ENCODE results near the gene PLAAT3. TPM values are rescaled to one million over a fixed set of nuclear protein-coding genes. Genes with fewer than 3 reads are reported as not detected.

The PLAAT3 gene
- total and polyA plus RNA-seq, 12 donors, result 31.8 to 138 (median 56.9) TPM

DNA sequence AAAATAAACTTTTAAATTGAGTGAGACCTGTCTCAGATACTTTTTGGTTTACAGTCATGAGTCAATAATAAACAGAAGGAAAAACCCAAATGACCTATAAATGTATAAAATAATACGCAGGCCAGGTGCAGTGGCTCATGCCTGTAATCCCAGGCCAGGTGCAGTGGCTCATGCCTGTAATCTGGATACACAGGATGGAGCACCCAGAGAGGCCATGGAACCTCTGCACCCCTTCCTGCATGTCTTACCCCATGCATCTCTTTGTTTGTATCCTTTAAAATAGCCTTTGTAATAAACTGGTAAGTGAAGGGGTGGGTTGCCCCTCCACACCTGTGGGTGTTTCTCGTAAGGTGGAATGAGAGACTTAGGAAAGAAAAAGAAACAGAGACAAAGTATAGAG is 86.6 kb downstream of the PLAAT3 start:
- Histone ChIP-seq H3K9me3 (replicated peaks in 1 of 3) (no peaks in the 10 kb centered on the region), H3K4me3 (no peak overlapping the region), H3K36me3 (replicated peaks in 1 of 2) (no peaks in the 10 kb centered on the region), H3K27me3 (no peaks in the 10 kb centered on the region), H3K4me1 (replicated peaks in 1 of 2) (no peaks in the 10 kb centered on the region), H3K27ac (no peak overlapping the region)
- TF ChIP-seq, protein P1, sequence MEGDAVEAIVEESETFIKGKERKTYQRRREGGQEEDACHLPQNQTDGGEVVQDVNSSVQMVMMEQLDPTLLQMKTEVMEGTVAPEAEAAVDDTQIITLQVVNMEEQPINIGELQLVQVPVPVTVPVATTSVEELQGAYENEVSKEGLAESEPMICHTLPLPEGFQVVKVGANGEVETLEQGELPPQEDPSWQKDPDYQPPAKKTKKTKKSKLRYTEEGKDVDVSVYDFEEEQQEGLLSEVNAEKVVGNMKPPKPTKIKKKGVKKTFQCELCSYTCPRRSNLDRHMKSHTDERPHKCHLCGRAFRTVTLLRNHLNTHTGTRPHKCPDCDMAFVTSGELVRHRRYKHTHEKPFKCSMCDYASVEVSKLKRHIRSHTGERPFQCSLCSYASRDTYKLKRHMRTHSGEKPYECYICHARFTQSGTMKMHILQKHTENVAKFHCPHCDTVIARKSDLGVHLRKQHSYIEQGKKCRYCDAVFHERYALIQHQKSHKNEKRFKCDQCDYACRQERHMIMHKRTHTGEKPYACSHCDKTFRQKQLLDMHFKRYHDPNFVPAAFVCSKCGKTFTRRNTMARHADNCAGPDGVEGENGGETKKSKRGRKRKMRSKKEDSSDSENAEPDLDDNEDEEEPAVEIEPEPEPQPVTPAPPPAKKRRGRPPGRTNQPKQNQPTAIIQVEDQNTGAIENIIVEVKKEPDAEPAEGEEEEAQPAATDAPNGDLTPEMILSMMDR (IDR thresholded peaks at IDR 0.05), result no peak
- no peak for TF ChIP-seq POLR2A (IDR thresholded peaks at IDR 0.05)
- intact Hi-C loops (cut with DNase I), result no loop called here
- WGBS, 4 donors, result 67 to 81% (median 74%) methylated on average over 2 of the region's 2 CpGs
- DNase-seq, result no peak

Other genes starting within 250 kb of the PLAAT3 start
- under 1 TPM in 1 of 9 donors, not detected in 8; 0.06 TPM for gene SLC22A9, start 244.6 kb downstream of the PLAAT3 start, total RNA-seq
- not detected for gene SLC22A9, start 244.6 kb downstream of the PLAAT3 start, polyA plus RNA-seq
- 1 to 10 TPM in 4 of 9 donors, under 1 TPM in 3, not detected in 2; 0.69 to 7.9 (median 1.0) TPM for gene PLAAT5, start 123.3 kb downstream of the PLAAT3 start, total RNA-seq
- 1 to 10 TPM in 2 of 3 donors, under 1 TPM in 1; 0.64 to 8.1 (median 2.0) TPM for gene PLAAT5, start 123.3 kb downstream of the PLAAT3 start, polyA plus RNA-seq
- gene LGALS12, start 108.3 kb downstream of the PLAAT3 start, total RNA-seq, result 1 to 10 TPM in 3 of 9 donors, under 1 TPM in 5, not detected in 1; 0.11 to 3.0 (median 0.38) TPM
- gene LGALS12, start 108.3 kb downstream of the PLAAT3 start, polyA plus RNA-seq, result 10 to 100 TPM in 1 of 3 donors, under 1 TPM in 2; 0.11 to 15.5 (median 0.64) TPM
- gene PLAAT4, start 77.6 kb downstream of the PLAAT3 start, total RNA-seq, result 10 to 100 TPM in 8 of 9 donors, 1 to 10 TPM in 1; 3.7 to 49.5 (median 25.3) TPM
- gene PLAAT4, start 77.6 kb downstream of the PLAAT3 start, polyA plus RNA-seq, result 10 to 100 TPM; 12.4 to 38.0 (median 30.0) TPM
- under 1 TPM in 1 of 9 donors, not detected in 8; 0.17 TPM for gene PLAAT2, start 51.1 kb downstream of the PLAAT3 start, total RNA-seq
- under 1 TPM in 1 of 3 donors, not detected in 2; 0.30 TPM for gene PLAAT2, start 51.1 kb downstream of the PLAAT3 start, polyA plus RNA-seq
- 100 to 1,000 TPM in 1 of 9 donors, 10 to 100 TPM in 8; 27.5 to 110 (median 70.3) TPM for gene ATL3, start 56.9 kb upstream of the PLAAT3 start, total RNA-seq
- 10 to 100 TPM; 12.3 to 33.6 (median 13.3) TPM for gene ATL3, start 56.9 kb upstream of the PLAAT3 start, polyA plus RNA-seq
- gene RTN3, start 67.1 kb upstream of the PLAAT3 start, total RNA-seq, result 100 to 1,000 TPM in 4 of 9 donors, 10 to 100 TPM in 5; 44.8 to 174 (median 95.6) TPM
- 100 to 1,000 TPM in 1 of 3 donors, 10 to 100 TPM in 2; 42.5 to 117 (median 83.2) TPM for gene RTN3, start 67.1 kb upstream of the PLAAT3 start, polyA plus RNA-seq
- gene ZFTA, start 154.3 kb upstream of the PLAAT3 start, total RNA-seq, result 10 to 100 TPM in 8 of 9 donors, 1 to 10 TPM in 1; 8.1 to 20.2 (median 15.2) TPM
- 10 to 100 TPM in 2 of 3 donors, 1 to 10 TPM in 1; 3.6 to 15.9 (median 10.3) TPM for gene ZFTA, start 154.3 kb upstream of the PLAAT3 start, polyA plus RNA-seq
- gene SPINDOC, start 199.0 kb upstream of the PLAAT3 start, total RNA-seq, result 10 to 100 TPM in 8 of 9 donors, 1 to 10 TPM in 1; 9.3 to 18.1 (median 11.0) TPM
- gene SPINDOC, start 199.0 kb upstream of the PLAAT3 start, polyA plus RNA-seq, result 10 to 100 TPM in 1 of 3 donors, 1 to 10 TPM in 2; 4.5 to 19.2 (median 9.8) TPM
- gene MARK2, start 224.7 kb upstream of the PLAAT3 start, total RNA-seq, result 10 to 100 TPM in 8 of 9 donors, 1 to 10 TPM in 1; 9.7 to 39.7 (median 35.8) TPM
- gene MARK2, start 224.7 kb upstream of the PLAAT3 start, polyA plus RNA-seq, result 10 to 100 TPM in 2 of 3 donors, 1 to 10 TPM in 1; 7.3 to 24.4 (median 15.2) TPM

Measured in adrenal gland (tissue), 12 donors.